ENCODE measurements around the gene NF2. TPM values are rescaled to one million over a fixed set of nuclear protein-coding genes. Genes with fewer than 3 reads are reported as not detected.
"Not testable (repeated sequence)": the region's sequence is repeated elsewhere in the genome, so short reads cannot be mapped to it uniquely, and the experiment has no call there.

NF2 gene
- total RNA-seq, 2 experiments from 2014 or later, result 23.1 to 24.5 TPM

DNA sequence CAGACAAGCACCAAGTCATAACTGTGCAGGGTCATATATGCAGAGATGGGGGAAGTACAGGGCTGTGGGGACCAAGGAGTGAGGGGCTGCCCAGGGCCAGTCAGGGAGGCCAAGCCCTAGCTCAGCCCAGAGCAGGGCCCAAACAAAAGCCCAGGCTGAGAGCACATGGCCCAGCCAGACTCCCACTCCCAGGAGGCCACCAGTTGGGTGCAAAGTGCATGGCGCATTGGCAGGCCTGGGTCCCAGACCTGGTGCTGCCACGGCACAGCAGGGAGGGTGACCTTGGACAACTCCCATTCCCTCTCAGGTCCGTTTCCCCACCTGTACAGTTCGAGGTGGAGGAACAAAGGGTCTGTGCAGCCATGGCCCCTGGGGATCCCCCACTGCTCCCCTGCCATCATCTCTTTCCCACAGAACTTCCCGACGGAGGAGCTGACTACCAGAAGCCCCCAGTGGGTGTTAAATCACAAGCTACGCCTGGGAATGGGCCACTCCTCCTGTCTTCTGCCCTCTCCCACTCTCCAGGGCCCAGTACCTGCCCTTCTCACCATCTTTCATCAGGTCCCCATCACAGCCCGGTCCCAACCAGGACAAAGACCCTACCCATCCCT lies 23.1 kb upstream of the NF2 start:
- POLR2A ChIA-PET, result interaction anchor here (0.5 to 3.0 kb wide), 3 partner anchors 24 to 160 kb away, joined by 3 to 17 read pairs (median 4); partner anchors contain the start of gene THOC5
- peaks cover 3% of the 10 kb centered on the region for H3K36me3 Mint-ChIP-seq (ENCODE audit: low read depth)
- peak overlapping the region; percentile 86 for H3K27ac Mint-ChIP-seq
- H3K4me1 ChIP-seq (ENCODE audit: insufficient read depth, low read length), result peaks cover 19% of the 10 kb centered on the region
- TF ChIP-seq, protein P1, sequence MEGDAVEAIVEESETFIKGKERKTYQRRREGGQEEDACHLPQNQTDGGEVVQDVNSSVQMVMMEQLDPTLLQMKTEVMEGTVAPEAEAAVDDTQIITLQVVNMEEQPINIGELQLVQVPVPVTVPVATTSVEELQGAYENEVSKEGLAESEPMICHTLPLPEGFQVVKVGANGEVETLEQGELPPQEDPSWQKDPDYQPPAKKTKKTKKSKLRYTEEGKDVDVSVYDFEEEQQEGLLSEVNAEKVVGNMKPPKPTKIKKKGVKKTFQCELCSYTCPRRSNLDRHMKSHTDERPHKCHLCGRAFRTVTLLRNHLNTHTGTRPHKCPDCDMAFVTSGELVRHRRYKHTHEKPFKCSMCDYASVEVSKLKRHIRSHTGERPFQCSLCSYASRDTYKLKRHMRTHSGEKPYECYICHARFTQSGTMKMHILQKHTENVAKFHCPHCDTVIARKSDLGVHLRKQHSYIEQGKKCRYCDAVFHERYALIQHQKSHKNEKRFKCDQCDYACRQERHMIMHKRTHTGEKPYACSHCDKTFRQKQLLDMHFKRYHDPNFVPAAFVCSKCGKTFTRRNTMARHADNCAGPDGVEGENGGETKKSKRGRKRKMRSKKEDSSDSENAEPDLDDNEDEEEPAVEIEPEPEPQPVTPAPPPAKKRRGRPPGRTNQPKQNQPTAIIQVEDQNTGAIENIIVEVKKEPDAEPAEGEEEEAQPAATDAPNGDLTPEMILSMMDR (IDR thresholded peaks at IDR 0.05), result no peak
- H3K4me3 ChIP-seq (ENCODE audit: low read length), result peak overlapping the region; percentile 70
- CTCF ChIA-PET, result no interaction called here
- DNase-seq (peak in 2 of 14 experiments; percentile 17 to 33), ATAC-seq (ENCODE audit: poor library complexity) (no peak)
- no peaks in the 10 kb centered on the region for H3K36me3 ChIP-seq (ENCODE audit: insufficient read depth, low read length)
- H3K4me3 Mint-ChIP-seq, result peak overlapping the region; percentile 95
- no peaks in the 10 kb centered on the region for H3K27me3 Mint-ChIP-seq
- H3K27ac ChIP-seq (ENCODE audit: low read depth in 1 of 2, low read length in 2 of 2), result peak overlapping the region; percentile 34 to 46
- no peaks in the 10 kb centered on the region for H3K9me3 Mint-ChIP-seq
- intact Hi-C loops (cut with DNase I, micrococcal nuclease), result loop anchor here in 1 of 2 experiments (2.0 kb wide), 3 partner anchors 22 to 186 kb away; partner anchors contain the start of genes NF2, UQCR10 and ZMAT5
- peaks cover 18% of the 10 kb centered on the region for H3K4me1 Mint-ChIP-seq (ENCODE audit: low read depth)
- no peaks in the 10 kb centered on the region for H3K27me3 ChIP-seq (ENCODE audit: control insufficient read depth in 1 of 2, insufficient read depth in 2 of 2, low read length in 2 of 2)
- H3K9me3 ChIP-seq (ENCODE audit: control insufficient read depth in 1 of 2, insufficient read depth in 1 of 2, low read length in 2 of 2), result no peaks in the 10 kb centered on the region

DNA sequence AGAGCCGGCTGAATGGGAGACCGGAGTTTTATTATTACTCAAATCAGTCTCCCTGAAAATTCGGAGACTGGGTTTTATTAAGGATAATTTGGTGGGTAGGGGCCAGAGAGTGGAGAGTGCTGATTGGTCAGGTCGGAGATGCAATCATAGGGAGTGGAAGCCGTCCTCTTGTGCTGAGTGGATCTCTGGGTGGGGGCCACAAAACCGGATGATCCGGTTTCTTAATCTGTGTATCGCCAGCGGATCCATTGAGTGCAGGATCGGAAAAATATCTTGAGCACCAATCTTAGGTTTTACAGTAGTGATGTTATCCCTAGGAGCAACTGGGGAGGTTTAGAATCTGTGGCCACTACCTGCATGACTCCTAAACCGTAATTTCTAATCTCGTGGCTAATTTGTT lies 21.6 kb upstream of the NF2 start:
- H3K27ac Mint-ChIP-seq, result peak overlapping the region; percentile 86
- H3K4me3 Mint-ChIP-seq, result peak overlapping the region; percentile 95
- Histone ChIP-seq H3K27me3 (ENCODE audit: control insufficient read depth in 1 of 2, insufficient read depth in 2 of 2, low read length in 2 of 2) (no peaks in the 10 kb centered on the region), H3K9me3 (ENCODE audit: control insufficient read depth in 1 of 2, insufficient read depth in 1 of 2, low read length in 2 of 2) (no peaks in the 10 kb centered on the region), H3K36me3 (ENCODE audit: insufficient read depth, low read length) (no peaks in the 10 kb centered on the region), H3K27ac (ENCODE audit: low read depth in 1 of 2, low read length in 2 of 2) (no peak overlapping the region), H3K4me1 (ENCODE audit: insufficient read depth, low read length) (peaks cover 19% of the 10 kb centered on the region), H3K4me3 (ENCODE audit: low read length) (peak overlapping the region; percentile 70)
- peaks cover 3% of the 10 kb centered on the region for H3K36me3 Mint-ChIP-seq (ENCODE audit: low read depth)
- intact Hi-C loops (cut with DNase I, micrococcal nuclease), result loop anchor here in 1 of 2 experiments (2.0 kb wide), 3 partner anchors 21 to 185 kb away; partner anchors contain the start of genes NF2, UQCR10 and ZMAT5
- ChIA-PET CTCF (no interaction called here), POLR2A (interaction anchor here (0.7 to 1.7 kb wide), 2 partner anchors 13 to 22 kb away, joined by 3 to 4 read pairs; no protein-coding TSS in a partner anchor)
- no peaks in the 10 kb centered on the region for H3K9me3 Mint-ChIP-seq
- no peaks in the 10 kb centered on the region for H3K27me3 Mint-ChIP-seq
- ATAC-seq (ENCODE audit: poor library complexity) (no peak), DNase-seq (no peak)
- TF ChIP-seq, protein P1 (IDR thresholded peaks at IDR 0.05), result no peak
- H3K4me1 Mint-ChIP-seq (ENCODE audit: low read depth), result peaks cover 18% of the 10 kb centered on the region

DNA sequence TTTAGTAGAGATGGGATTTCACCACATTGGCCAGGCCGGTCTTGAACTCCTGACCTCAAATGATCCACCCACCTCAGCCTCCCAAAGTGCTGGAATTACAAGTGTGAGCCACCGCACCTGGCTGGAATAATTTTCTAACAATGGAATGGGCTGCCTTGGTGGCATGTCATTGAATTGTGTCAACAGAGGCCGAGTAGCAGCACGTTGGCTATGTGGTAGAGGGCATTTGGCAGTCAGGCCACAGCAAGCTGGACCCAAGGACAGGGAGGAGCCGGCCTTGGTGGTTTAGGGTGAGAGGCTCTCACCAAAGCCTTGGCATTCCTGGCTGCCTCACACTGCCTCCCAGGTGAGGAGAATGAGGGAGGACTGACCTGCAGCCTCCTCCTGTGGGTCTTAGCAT lies 18.5 kb upstream of the NF2 start:
- no peak overlapping the region for H3K27ac ChIP-seq (ENCODE audit: low read depth in 1 of 2, low read length in 2 of 2)
- intact Hi-C loops (cut with DNase I, micrococcal nuclease), result no loop called here

DNA sequence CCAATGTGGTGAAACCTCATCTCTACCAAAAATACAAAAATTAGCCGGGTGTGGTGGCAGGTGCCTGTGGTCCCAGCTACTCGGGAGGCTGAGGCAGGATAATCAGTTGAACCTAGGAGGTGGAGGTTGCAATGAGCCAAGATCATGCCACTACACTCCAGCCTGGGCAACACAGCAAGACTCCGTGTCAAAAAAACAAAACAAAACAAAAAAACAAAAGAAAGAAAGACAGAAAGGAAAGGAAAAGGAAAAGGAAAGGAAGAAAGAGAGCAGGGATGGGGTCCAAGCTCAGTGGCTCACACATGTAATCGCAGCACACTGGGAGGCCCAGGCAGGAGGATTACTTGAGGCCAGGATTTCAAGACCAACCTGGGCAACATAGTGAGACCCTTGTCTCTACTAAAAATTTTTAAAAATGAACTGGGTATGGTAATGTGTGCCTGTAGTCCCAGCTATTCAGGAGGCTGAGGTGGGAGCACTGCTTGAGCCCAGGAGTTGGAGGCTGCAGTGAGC lies 17.2 kb upstream of the NF2 start:
- ATAC-seq (ENCODE audit: poor library complexity), result not testable (repeated sequence)
- POLR2A ChIA-PET, result interaction anchor here (1.0 kb wide), 1 partner anchor 14 kb away, joined by 3 read pairs; no protein-coding TSS in a partner anchor

More for the DNA sequence above, 18.5 kb upstream of the NF2 start:
- POLR2A ChIA-PET, result no interaction called here
- Mint-ChIP-seq H3K4me3 (no peak overlapping the region), H3K27ac (no peak overlapping the region), H3K36me3 (ENCODE audit: low read depth) (peaks cover 3% of the 10 kb centered on the region), H3K9me3 (no peaks in the 10 kb centered on the region), H3K27me3 (no peaks in the 10 kb centered on the region), H3K4me1 (ENCODE audit: low read depth) (peaks cover 15% of the 10 kb centered on the region)
- no peaks in the 10 kb centered on the region for H3K36me3 ChIP-seq (ENCODE audit: insufficient read depth, low read length)
- TF ChIP-seq, protein P1 (IDR thresholded peaks at IDR 0.05), result no peak
- no peaks in the 10 kb centered on the region for H3K9me3 ChIP-seq (ENCODE audit: control insufficient read depth in 1 of 2, insufficient read depth in 1 of 2, low read length in 2 of 2)
- no peaks in the 10 kb centered on the region for H3K27me3 ChIP-seq (ENCODE audit: control insufficient read depth in 1 of 2, insufficient read depth in 2 of 2, low read length in 2 of 2)
- DNase-seq, result no peak
- H3K4me3 ChIP-seq (ENCODE audit: low read length), result no peak overlapping the region
- no peak for ATAC-seq (ENCODE audit: poor library complexity)
- CTCF ChIA-PET, result no interaction called here
- H3K4me1 ChIP-seq (ENCODE audit: insufficient read depth, low read length), result peaks cover 21% of the 10 kb centered on the region

More for the DNA sequence above, 17.2 kb upstream of the NF2 start:
- H3K36me3 ChIP-seq (ENCODE audit: insufficient read depth, low read length); H3K27ac ChIP-seq (ENCODE audit: low read depth in 1 of 2, low read length in 2 of 2); H3K4me3 Mint-ChIP-seq; H3K36me3 Mint-ChIP-seq (ENCODE audit: low read depth); H3K27ac Mint-ChIP-seq; H3K27me3 ChIP-seq (ENCODE audit: control insufficient read depth in 1 of 2, insufficient read depth in 2 of 2, low read length in 2 of 2); intact Hi-C loops (cut with DNase I, micrococcal nuclease); H3K27me3 Mint-ChIP-seq; DNase-seq; H3K9me3 Mint-ChIP-seq; CTCF ChIA-PET; H3K4me3 ChIP-seq (ENCODE audit: low read length); H3K9me3 ChIP-seq (ENCODE audit: control insufficient read depth in 1 of 2, insufficient read depth in 1 of 2, low read length in 2 of 2): not testable (repeated sequence)
- H3K4me1 Mint-ChIP-seq (ENCODE audit: low read depth), result peaks cover 11% of the 10 kb centered on the region
- peaks cover 17% of the 10 kb centered on the region for H3K4me1 ChIP-seq (ENCODE audit: insufficient read depth, low read length)

Measured in CD4-positive, alpha-beta T cell (primary cell).